ENCODE measurements around the gene AKIP1.

AKIP1 gene

GRCh38 chr11:8961401-8961800, 50.4 kb downstream of the AKIP1 start:
- no peak for DNase-seq

- DNase-seq, result no peak
Observed at GRCh38 chr11:8962841-8963240, 51.9 kb downstream of the AKIP1 start.

GRCh38 chr11:8963569-8964323, 52.8 kb downstream of the AKIP1 start:
- DNase-seq, result peak; percentile 80 to 83

- DNase-seq, result peak; percentile 83 to 90
Observed at GRCh38 chr11:8964324-8965320, 53.6 kb downstream of the AKIP1 start, which contains the start of gene TMEM9B. Gene TMEM9B (minus strand): TSS chr11:8964442. CDS start chr11:8964313, 129 bp downstream.

GRCh38 chr11:8967184-8967583, 56.2 kb downstream of the AKIP1 start:
- DNase-seq, result no peak

All from stimulated activated CD4-positive, alpha-beta T cell treated with anti-CD3 and anti-CD28 coated beads, Interleukin-2, amount 100 ng/mL, for 24 hours (primary cell).